GM12874 (cell line): ENCODE results near the gene LCP1.

Experiments
- TF ChIP-seq, protein P1 (sequence below): IDR thresholded peaks from 2 replicates; pipeline ENCODE4 v1.5.1; 2011; ENCODE audit warnings: low read depth, mild to moderate bottlenecking, control low read depth, low read length, moderate library complexity; ENCODE audit not compliant: insufficient read depth

Gene LCP1

DNA sequence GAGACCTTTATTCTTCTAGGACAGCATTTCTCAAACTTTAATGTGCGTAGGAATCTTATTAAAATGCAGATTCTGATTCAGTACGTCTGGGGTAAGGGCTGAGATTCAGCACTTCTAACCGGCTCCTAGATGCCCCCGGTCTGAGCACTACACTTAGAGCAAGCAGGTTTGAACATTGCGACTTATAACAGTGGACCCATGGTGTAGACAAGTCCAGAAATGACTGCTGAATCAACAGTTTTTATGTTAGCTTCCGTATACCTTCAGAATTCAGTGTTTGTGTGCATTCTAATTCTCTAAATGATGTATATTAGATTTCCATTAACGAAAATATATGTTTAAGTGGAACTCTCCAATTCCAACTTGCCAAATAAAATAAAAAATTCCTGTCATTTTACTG lies 59.7 kb downstream of the LCP1 start:
- TF ChIP-seq, protein P1, sequence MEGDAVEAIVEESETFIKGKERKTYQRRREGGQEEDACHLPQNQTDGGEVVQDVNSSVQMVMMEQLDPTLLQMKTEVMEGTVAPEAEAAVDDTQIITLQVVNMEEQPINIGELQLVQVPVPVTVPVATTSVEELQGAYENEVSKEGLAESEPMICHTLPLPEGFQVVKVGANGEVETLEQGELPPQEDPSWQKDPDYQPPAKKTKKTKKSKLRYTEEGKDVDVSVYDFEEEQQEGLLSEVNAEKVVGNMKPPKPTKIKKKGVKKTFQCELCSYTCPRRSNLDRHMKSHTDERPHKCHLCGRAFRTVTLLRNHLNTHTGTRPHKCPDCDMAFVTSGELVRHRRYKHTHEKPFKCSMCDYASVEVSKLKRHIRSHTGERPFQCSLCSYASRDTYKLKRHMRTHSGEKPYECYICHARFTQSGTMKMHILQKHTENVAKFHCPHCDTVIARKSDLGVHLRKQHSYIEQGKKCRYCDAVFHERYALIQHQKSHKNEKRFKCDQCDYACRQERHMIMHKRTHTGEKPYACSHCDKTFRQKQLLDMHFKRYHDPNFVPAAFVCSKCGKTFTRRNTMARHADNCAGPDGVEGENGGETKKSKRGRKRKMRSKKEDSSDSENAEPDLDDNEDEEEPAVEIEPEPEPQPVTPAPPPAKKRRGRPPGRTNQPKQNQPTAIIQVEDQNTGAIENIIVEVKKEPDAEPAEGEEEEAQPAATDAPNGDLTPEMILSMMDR = no peak

DNA sequence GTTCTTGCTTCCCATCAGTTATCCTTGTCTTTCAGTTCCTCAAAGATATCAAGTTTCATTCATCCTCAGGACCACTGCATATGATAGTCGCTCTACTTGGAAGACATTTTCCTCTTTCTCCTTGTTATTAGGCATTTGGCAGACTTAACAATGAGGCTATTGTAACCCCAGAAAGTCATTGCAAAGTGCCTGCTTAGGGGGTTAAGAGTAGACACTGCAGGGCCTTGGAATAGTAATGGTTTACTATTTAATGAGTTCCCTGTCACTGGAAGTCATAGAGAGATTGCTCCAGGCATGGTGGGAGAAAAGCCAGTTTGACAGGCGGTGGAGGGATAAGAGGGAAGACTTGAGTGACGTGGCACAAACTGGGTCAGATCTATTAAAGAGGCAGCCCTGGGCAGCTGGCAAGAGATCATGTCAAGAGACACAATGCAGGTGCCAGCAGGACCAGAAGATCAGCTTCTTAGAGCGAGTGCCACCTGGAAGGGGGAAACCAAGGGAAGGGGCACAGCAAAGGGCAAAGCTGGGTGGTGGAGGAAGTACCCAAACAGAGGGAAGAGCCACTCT lies 60.3 kb downstream of the LCP1 start:
- TF ChIP-seq, protein P1 = no peak

DNA sequence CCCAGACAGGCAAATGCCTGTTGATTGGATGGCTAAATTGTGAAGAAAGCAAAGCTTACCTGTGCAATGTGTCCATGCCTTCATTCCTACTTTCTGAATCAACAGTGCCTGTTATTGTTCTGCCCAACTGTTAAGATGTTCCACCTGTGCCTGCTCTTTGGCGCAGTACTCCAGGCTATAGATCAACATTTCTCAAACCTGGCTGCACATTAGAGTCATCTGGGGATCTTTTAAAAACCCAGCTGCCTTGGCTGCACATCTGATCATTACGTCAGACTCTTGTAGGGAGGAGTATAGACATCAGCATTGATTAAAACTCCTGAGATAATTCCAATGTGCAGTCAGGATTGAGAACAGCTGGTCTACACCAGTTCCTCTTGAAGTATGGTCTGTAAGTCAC lies 60.9 kb downstream of the LCP1 start:
- TF ChIP-seq, protein P1 = no peak

DNA sequence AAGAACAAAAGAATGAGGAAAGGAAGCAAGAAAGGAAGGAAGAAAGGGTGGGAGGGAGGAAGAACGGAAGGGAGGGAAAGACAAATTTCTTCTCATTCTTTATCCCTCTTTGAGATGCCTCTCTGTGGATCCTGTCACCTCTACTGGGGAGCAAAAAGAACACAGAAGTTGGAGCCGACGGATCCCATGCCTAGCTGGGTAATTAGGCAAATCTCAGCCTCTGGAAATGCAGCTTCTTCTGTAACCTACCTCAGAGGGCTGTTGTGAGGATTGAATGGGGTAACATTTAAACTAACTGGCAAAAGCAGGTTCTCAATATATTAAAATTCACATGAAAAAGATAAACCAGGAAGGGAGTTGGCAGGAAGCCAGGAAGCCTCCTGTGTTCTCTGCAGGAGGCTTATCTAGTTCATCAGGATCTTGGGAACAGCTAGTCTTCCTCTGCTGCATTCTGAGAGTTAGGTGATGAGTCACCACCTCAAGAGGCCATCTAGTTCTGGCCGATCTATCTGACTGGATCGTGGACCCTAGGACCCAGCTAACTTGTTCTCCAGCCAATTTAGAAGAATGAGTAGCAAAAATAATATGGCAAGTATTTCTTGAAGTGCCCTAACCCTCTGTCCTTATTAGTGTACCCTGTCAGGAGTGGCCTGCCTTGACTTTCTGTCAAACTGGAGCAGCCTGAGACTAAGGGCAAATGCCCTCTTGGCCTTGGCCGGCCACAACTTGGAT lies 61.9 kb downstream of the LCP1 start:
- TF ChIP-seq, protein P1 = no peak

DNA sequence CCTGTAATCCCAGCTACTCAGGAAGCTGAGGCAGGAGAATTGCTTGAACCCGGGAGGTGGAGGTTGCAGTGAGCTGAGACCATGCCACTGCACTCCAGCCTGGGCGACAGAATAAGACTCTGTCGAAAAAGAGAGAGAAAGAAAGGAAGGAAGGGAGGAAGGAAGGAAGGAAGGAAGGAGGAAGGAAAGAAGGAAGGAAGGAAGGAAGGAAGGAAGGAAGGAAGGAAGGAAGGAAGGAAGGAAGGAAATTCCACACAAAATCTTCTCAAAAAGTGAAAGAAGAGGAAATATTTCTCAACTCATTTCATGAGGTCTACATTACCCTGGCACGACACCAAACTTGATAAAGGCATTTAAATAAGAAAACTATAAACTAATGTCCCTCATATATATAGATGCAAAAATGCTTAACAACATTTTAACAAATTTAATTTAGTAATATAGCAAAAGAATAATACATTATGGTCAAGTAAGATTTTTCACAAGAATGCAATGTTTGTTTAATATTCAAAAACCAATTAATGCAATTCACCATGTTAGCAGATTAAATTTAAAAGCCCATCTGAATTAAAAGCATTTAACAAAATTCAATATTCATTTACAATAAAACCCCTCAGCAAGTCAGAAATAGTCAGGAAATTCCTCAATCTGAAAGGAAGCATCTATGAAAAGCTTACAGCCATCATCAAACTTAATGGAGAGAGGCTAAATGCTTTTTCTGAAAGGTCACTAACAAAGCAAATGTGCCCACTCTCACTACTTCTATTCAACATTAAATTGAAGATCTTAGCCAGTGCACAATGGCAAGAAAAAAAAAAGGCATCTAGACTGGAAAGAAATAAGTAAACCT lies 65.1 kb downstream of the LCP1 start:
- TF ChIP-seq, protein P1 = no peak

DNA sequence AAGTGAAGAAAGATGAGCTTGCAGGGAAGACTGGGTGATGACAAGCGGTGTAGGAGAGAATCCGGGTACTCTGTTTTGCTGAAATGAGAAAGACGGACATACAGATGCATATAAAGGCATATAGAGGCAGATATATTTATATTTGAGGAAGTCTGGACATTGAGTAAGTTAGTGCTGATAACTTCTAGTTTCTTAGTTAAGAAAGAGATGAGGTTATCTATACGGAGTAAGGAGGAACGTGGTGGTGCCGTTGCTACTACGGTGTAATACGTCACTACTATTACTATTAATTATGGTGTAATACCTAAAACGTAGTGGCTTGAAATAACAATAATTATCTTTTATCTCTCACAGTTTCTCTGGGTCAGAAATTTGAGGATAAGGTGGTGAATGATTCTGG lies 67.4 kb downstream of the LCP1 start:
- TF ChIP-seq, protein P1 = no peak

DNA sequence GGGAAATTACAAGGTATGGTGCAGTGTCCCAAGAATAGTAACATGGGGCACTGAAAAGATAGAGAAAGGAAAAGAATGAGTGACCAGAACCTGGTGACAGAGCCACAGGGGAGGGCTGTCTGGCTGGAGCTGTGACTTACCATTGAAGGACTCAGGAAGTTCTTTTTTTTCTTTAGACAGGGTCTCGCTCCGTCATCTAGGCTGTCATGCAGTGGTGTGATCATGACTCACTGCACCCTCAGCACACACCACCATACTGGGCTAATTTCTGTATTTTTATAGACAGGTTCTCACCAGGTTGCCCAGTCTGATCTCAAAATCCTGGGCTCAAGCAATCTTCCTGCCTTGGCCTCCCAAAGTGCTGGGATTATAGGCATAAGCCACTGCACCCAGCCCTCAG lies 68.4 kb downstream of the LCP1 start:
- TF ChIP-seq, protein P1 = no peak
